Spleen (tissue), 7 donors: ENCODE results near the gene ZXDC.

Source experiments
- POLR2A ChIP-seq, 3 donors: fragments of 450-650 bp; IDR thresholded peaks; one replicate each; pipeline ENCODE4 v1.5.1; 2017; ENCODE audit warnings: antibody characterized with exemption in 3 of 3, mild to moderate bottlenecking in 1 of 3
- POLR2AphosphoS5 ChIP-seq, 3 donors: sonication (generic); formaldehyde crosslinking; IDR thresholded peaks; one replicate each; pipeline ENCODE4 v1.5.1; 2017; ENCODE audit warnings: antibody characterized with exemption in 3 of 3
- TF ChIP-seq, protein P1 (sequence below), 11 experiments: fragments of 200-600 bp in 7 of 11; fragments of 450-650 bp in 4 of 11; sonication (generic) in 4 of 11; IDR thresholded peaks in 8 of 11; conservative IDR thresholded peaks in 3 of 11; 1 replicate in 7 of 11; 2 replicates in 4 of 11; pipeline versions ENCODE4 v1.4.0 to v1.8.0; 2016 to 2021; ENCODE audit warnings: antibody characterized with exemption in 11 of 11, inconsistent platforms in 4 of 11, mild to moderate bottlenecking in 1 of 11
- donor health status: DM: no; HTN: no; CAD: no; lungs with moderate emphysema.
- donor health status: DM: no; HTN: no; CAD: no.
- donor health status: DM: no; HTN: no; CAD: no.

DNA sequence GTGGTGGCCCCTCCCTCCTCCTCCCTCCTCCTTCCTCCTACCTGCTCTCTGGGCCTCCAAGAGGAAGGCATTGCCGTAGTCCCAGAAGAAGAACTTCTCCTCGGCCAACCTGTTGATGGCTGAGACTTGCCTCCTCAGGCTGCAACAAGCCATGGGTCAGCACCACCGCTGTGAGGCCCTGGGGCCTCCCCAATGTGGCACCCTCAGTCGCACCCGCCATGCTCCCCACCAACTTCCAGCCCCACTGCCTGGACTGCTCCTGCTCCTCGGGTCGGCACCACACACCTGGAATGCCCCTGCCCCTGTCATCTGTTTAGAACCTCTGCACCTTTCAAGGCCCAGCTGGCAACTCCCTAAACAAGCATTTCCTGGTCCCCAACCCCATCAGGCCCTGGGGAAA lies 24.3 kb upstream of the ZXDC start:
- TF ChIP-seq POLR2AphosphoS5 (IDR thresholded peaks at IDR 0.05) (no peak), POLR2A (IDR thresholded peaks at IDR 0.05) (no peak)
- TF ChIP-seq, protein P1, sequence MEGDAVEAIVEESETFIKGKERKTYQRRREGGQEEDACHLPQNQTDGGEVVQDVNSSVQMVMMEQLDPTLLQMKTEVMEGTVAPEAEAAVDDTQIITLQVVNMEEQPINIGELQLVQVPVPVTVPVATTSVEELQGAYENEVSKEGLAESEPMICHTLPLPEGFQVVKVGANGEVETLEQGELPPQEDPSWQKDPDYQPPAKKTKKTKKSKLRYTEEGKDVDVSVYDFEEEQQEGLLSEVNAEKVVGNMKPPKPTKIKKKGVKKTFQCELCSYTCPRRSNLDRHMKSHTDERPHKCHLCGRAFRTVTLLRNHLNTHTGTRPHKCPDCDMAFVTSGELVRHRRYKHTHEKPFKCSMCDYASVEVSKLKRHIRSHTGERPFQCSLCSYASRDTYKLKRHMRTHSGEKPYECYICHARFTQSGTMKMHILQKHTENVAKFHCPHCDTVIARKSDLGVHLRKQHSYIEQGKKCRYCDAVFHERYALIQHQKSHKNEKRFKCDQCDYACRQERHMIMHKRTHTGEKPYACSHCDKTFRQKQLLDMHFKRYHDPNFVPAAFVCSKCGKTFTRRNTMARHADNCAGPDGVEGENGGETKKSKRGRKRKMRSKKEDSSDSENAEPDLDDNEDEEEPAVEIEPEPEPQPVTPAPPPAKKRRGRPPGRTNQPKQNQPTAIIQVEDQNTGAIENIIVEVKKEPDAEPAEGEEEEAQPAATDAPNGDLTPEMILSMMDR (IDR thresholded peaks at IDR 0.05 in 8 of 11, conservative IDR thresholded peaks at IDR 0.05 in 3 of 11): no peak
